CD4-positive, alpha-beta memory T cell (primary cell): ENCODE results near the gene GLP1R. TPM values are rescaled to one million over a fixed set of nuclear protein-coding genes. Genes with fewer than 3 reads are reported as not detected.

Experiments
- CTCF ChIA-PET: fragments of 350-600 bp; sonication (Branson Sonifier 250); formaldehyde crosslinking; loops from one replicate; lab custom pipeline; 2021; ENCODE audit warnings: inconsistent platforms; ENCODE audit not compliant: partially characterized antibody; lab: Charles Lee
- POLR2A ChIA-PET: fragments of 350-600 bp; sonication (Branson Sonifier 250); formaldehyde crosslinking; loops from one replicate; lab custom pipeline; 2021; ENCODE audit not compliant: partially characterized antibody; lab: Charles Lee
- DNase-seq, 5 donors: peaks; one replicate each; pipeline versions ENCODE4 v3.0.0 to v3.0.0-alpha.2; 2020 to 2022; ENCODE audit warnings: mixed read lengths in 1 of 5
- H3K27ac ChIP-seq: one replicate; pipeline ENCODE4 v1.7.0; 2013; ENCODE audit warnings: low read depth, low read length
- H3K27me3 ChIP-seq: 2 replicates; pipeline ENCODE4 v1.7.0; 2013; ENCODE audit warnings: mild to moderate bottlenecking, low read length, moderate library complexity; ENCODE audit not compliant: insufficient read depth
- H3K36me3 ChIP-seq: 2 replicates; pipeline ENCODE4 v1.7.0; 2013; ENCODE audit warnings: mild to moderate bottlenecking, low read length, moderate library complexity; ENCODE audit not compliant: insufficient read depth
- H3K4me1 ChIP-seq: 2 replicates; pipeline ENCODE4 v1.7.0; 2013; ENCODE audit warnings: mild to moderate bottlenecking, low read length, moderate library complexity; ENCODE audit not compliant: insufficient read depth
- H3K4me3 ChIP-seq, 2 donors: one replicate each; pipeline ENCODE4 v1.7.0; 2013; ENCODE audit warnings: low read length in 2 of 2, mild to moderate bottlenecking in 1 of 2
- H3K9me3 ChIP-seq, 2 donors: one replicate each; pipeline ENCODE4 v1.7.0; 2013; ENCODE audit warnings: low read length in 2 of 2, control low read depth in 1 of 2; ENCODE audit not compliant: control insufficient read depth in 1 of 2
- H3K27ac Mint-ChIP-seq, 7 donors: one replicate each; pipeline ENCODE4 v1.8.0; 2020 to 2021; ENCODE audit warnings: mixed read lengths in 7 of 7, mild to moderate bottlenecking in 6 of 7, inconsistent platforms in 3 of 7, moderate library complexity in 3 of 7
- H3K27me3 Mint-ChIP-seq, 2 donors: one replicate each; pipeline ENCODE4 v1.8.0; 2020 to 2021; ENCODE audit warnings: mixed read lengths in 2 of 2
- H3K36me3 Mint-ChIP-seq, 2 donors: one replicate each; pipeline ENCODE4 v1.8.0; 2020 to 2021; ENCODE audit warnings: mixed read lengths in 2 of 2, inconsistent platforms in 1 of 2, mild to moderate bottlenecking in 1 of 2
- H3K4me1 Mint-ChIP-seq, 4 donors: one replicate each; pipeline ENCODE4 v1.8.0; 2020 to 2021; ENCODE audit warnings: mixed read lengths in 4 of 4, mild to moderate bottlenecking in 1 of 4
- H3K4me3 Mint-ChIP-seq, 8 donors: one replicate each; pipeline ENCODE4 v1.8.0; 2020 to 2021; ENCODE audit warnings: mixed read lengths in 8 of 8, mild to moderate bottlenecking in 7 of 8, moderate library complexity in 6 of 8, inconsistent platforms in 3 of 8
- H3K9me3 Mint-ChIP-seq, 8 donors: one replicate each; pipeline ENCODE4 v1.8.0; 2020 to 2021; ENCODE audit warnings: mixed read lengths in 8 of 8, mild to moderate bottlenecking in 5 of 8, inconsistent platforms in 3 of 8, moderate library complexity in 1 of 8
- intact Hi-C: fragments of 100-400 bp; cut with micrococcal nuclease; formaldehyde crosslinking; loops from one replicate; pipeline ENCODE4 v1.15.1; 2023
- polyA plus RNA-seq, 2 donors: library from polyadenylated mRNA; unstranded; fragments of 300-500 nt; fragmentation: Illumina TruSeq; gene quantifications; one replicate each; pipeline ENCODE4 v1.2.3, GENCODE V29; 2021
- total RNA-seq, 2 experiments: library from RNA; stranded (reverse); gene quantifications; one replicate each; pipeline ENCODE4 v1.2.3, GENCODE V29; 2021

The GLP1R gene
- total and polyA plus RNA-seq, 4 experiments from 2014 or later = not detected

DNA sequence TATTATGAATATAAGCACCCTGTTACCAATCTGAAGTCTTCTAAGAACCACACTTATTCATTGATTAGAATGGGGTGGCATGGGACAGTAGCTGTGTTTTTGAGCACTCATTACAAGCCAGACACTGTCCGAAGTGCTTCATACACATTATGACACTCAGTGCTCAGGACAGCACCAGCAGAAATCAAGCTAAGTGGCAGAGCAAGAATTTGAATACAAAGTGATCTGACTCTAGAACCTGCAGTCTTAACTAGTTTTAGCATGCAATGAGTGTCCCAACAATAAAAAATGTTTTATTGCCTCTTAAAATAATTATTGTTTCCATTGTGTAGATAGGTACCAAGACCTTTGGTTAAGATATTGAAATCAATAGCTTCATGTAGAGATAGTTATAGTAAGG is 39.1 kb upstream of the GLP1R start:
- H3K27me3 Mint-ChIP-seq = peaks cover 31% of the 10 kb centered on the region in 2 donors
- no peaks in the 10 kb centered on the region for H3K4me1 Mint-ChIP-seq
- H3K9me3 ChIP-seq = no peaks in the 10 kb centered on the region
- H3K4me1 ChIP-seq = no peaks in the 10 kb centered on the region
- POLR2A ChIA-PET = no interaction called here
- no peak overlapping the region for H3K4me3 Mint-ChIP-seq
- peaks cover 0 to 2% (median 0%) of the 10 kb centered on the region in 8 donors for H3K9me3 Mint-ChIP-seq
- CTCF ChIA-PET = no interaction called here
- no peaks in the 10 kb centered on the region for H3K36me3 ChIP-seq
- H3K27ac Mint-ChIP-seq = no peak overlapping the region
- DNase-seq = no peak
- no peaks in the 10 kb centered on the region for H3K27me3 ChIP-seq
- H3K36me3 Mint-ChIP-seq = no peaks in the 10 kb centered on the region
- H3K27ac ChIP-seq = no peak overlapping the region
- intact Hi-C loops = no loop called here
- no peak overlapping the region for H3K4me3 ChIP-seq

DNA sequence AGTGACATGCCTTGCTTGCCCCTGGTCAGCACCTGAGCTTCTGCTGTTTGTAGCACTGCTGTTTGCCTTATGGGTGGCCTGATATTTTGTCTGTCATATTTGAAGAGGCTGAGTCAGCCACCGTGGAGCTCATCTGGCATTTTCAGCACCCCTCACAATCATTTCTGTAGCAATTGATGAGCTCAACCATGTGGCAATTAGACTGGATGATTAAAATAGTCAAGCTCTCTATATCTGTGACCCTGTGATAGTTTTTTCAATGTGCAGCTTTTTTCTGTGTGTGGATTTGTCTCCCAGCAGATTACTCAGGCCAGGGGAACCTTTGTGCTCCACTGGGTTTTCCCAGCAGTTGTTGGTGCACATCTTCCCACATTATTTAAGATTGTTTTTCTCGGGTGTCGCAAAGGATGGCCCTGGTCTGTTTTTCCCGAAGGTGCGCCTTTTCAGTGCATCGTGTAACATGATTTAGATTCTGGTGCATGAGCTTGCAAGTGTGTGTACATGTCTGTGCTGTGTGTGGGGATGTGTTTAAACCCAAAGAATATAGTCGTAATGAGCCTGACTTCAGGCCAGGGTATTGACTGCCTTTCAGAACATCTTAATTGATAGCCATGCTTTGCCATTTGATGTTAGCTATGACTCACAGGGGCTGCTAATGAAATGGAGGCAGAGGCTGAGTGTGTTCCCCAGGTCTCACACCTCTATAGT is 31.6 kb upstream of the GLP1R start:
- Mint-ChIP-seq H3K4me3 (no peak overlapping the region), H3K9me3 (peaks cover 0 to 5% (median 0%) of the 10 kb centered on the region in 8 donors), H3K27me3 (peaks cover 17% of the 10 kb centered on the region in 2 donors), H3K27ac (no peak overlapping the region), H3K4me1 (no peaks in the 10 kb centered on the region), H3K36me3 (no peaks in the 10 kb centered on the region)
- ChIA-PET POLR2A (no interaction called here), CTCF (interaction anchor here (0.9 to 1.0 kb wide), 2 partner anchors 12 to 144 kb away, joined by 3 read pairs; no protein-coding TSS in a partner anchor)
- Histone ChIP-seq H3K4me1 (no peaks in the 10 kb centered on the region), H3K36me3 (no peaks in the 10 kb centered on the region), H3K4me3 (no peak overlapping the region), H3K9me3 (no peaks in the 10 kb centered on the region), H3K27ac (no peak overlapping the region), H3K27me3 (no peaks in the 10 kb centered on the region)
- intact Hi-C loops = no loop called here
- no peak for DNase-seq

DNA sequence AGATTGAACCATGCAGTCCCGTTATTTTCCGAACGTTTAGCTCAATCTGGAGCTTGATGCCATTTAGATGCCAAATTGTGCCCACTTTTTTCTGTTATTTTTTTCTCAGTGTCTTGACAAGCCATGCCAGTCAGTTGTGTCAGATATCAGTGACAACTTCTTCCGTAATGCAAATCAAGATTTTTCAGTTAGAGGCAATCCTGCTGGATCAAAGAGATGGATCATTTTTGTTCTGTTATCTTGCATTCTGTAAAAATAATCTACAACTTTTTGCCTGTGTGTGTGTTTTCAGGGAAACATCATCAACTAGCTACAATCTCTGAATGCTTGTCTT is 31.1 kb upstream of the GLP1R start:
- H3K27ac Mint-ChIP-seq = no peak overlapping the region
- no peak overlapping the region for H3K4me3 Mint-ChIP-seq
- Histone ChIP-seq H3K36me3 (no peaks in the 10 kb centered on the region), H3K27me3 (no peaks in the 10 kb centered on the region), H3K4me1 (no peaks in the 10 kb centered on the region), H3K27ac (no peak overlapping the region), H3K4me3 (no peak overlapping the region), H3K9me3 (no peaks in the 10 kb centered on the region)
- no peaks in the 10 kb centered on the region for H3K4me1 Mint-ChIP-seq
- no peak for DNase-seq
- H3K36me3 Mint-ChIP-seq = no peaks in the 10 kb centered on the region
- intact Hi-C loops = no loop called here
- H3K27me3 Mint-ChIP-seq = peaks cover 12 to 15% of the 10 kb centered on the region in 2 donors
- CTCF ChIA-PET = interaction anchor here (0.9 to 1.0 kb wide), 2 partner anchors 11 to 144 kb away, joined by 3 read pairs; no protein-coding TSS in a partner anchor
- POLR2A ChIA-PET = no interaction called here
- H3K9me3 Mint-ChIP-seq = peaks cover 0 to 5% (median 0%) of the 10 kb centered on the region in 8 donors

DNA sequence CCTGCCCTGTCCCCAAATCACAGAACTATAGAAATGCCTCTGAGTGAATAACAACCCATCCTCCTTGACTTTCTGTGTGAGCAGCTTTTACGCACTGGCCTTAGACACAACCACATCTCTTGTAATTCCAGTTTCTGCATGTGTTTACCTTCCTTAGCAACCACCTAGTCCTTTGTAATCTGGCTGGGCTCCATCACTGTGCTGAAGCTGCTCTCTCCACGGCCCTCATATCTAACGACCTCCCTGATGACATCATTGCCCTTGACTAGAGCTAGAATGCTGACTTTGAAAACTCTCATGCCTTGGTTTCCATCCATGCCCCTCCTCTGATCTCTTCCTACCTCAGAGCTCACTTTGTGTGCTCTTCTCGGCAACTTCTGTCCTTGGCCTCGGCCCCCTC is 30.5 kb upstream of the GLP1R start:
- DNase-seq = no peak
- no peaks in the 10 kb centered on the region for H3K4me1 ChIP-seq
- Mint-ChIP-seq H3K27me3 (peaks cover 12 to 15% of the 10 kb centered on the region in 2 donors), H3K36me3 (no peaks in the 10 kb centered on the region), H3K9me3 (peaks cover 0 to 5% (median 0%) of the 10 kb centered on the region in 8 donors), H3K4me1 (no peaks in the 10 kb centered on the region), H3K4me3 (no peak overlapping the region), H3K27ac (no peak overlapping the region)
- H3K27ac ChIP-seq = no peak overlapping the region
- no peak overlapping the region for H3K4me3 ChIP-seq
- no peaks in the 10 kb centered on the region for H3K36me3 ChIP-seq
- ChIA-PET CTCF (interaction anchor here (1.0 kb wide), 1 partner anchor 10 kb away, joined by 3 read pairs; no protein-coding TSS in a partner anchor), POLR2A (no interaction called here)
- no peaks in the 10 kb centered on the region for H3K9me3 ChIP-seq
- H3K27me3 ChIP-seq = no peaks in the 10 kb centered on the region
- intact Hi-C loops = no loop called here

- no peak for DNase-seq
- no peak overlapping the region for H3K27ac ChIP-seq
- no peak overlapping the region for H3K27ac Mint-ChIP-seq
- no peaks in the 10 kb centered on the region for H3K4me1 ChIP-seq
- no peaks in the 10 kb centered on the region for H3K27me3 ChIP-seq
- H3K9me3 ChIP-seq = no peaks in the 10 kb centered on the region
- intact Hi-C loops = no loop called here
- peaks cover 0 to 5% (median 0%) of the 10 kb centered on the region in 8 donors for H3K9me3 Mint-ChIP-seq
- H3K36me3 ChIP-seq = no peaks in the 10 kb centered on the region
- H3K4me3 ChIP-seq = no peak overlapping the region
- H3K27me3 Mint-ChIP-seq = peaks cover 4% of the 10 kb centered on the region in 2 donors
- POLR2A ChIA-PET = no interaction called here
- H3K36me3 Mint-ChIP-seq = no peaks in the 10 kb centered on the region
- no peak overlapping the region for H3K4me3 Mint-ChIP-seq
- no peaks in the 10 kb centered on the region for H3K4me1 Mint-ChIP-seq
- CTCF ChIA-PET = no interaction called here
Observed at GRCh38 chr6:39020136-39020535, 28.4 kb upstream of the GLP1R start.

DNA sequence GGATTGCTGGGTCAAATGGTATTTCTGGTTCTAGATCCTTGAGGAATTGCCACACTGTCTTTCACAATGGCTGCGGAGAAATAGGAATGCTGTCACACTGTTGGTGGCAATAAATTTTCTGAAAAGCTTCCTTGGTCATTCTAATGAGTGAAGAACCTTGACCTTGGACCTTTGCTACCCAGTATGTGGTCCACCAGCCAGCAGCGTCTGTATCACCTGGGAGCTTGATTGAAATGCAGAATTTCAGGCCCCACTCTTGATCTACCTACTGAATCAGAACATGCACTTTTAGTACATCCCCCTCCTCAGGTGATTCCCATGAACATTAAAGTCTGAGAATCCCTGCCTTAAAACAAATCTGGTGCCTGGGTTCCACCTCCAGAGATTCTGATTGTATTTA is 27.5 kb upstream of the GLP1R start:
- H3K36me3 ChIP-seq = no peaks in the 10 kb centered on the region
- Mint-ChIP-seq H3K36me3 (no peaks in the 10 kb centered on the region), H3K4me3 (no peak overlapping the region), H3K9me3 (no peaks in the 10 kb centered on the region), H3K27ac (no peak overlapping the region), H3K4me1 (no peaks in the 10 kb centered on the region), H3K27me3 (peaks cover 1 to 2% of the 10 kb centered on the region in 2 donors)
- H3K9me3 ChIP-seq = no peaks in the 10 kb centered on the region
- POLR2A ChIA-PET = no interaction called here
- H3K4me3 ChIP-seq = no peak overlapping the region
- DNase-seq = no peak
- intact Hi-C loops = no loop called here
- no peaks in the 10 kb centered on the region for H3K27me3 ChIP-seq
- H3K27ac ChIP-seq = no peak overlapping the region
- CTCF ChIA-PET = interaction anchor here (1.8 kb wide), 1 partner anchor 10 kb away, joined by 5 read pairs; no protein-coding TSS in a partner anchor
- no peaks in the 10 kb centered on the region for H3K4me1 ChIP-seq

- no peaks in the 10 kb centered on the region for H3K4me1 ChIP-seq
- no peaks in the 10 kb centered on the region for H3K36me3 ChIP-seq
- H3K27ac ChIP-seq = no peak overlapping the region
- no peak overlapping the region for H3K4me3 ChIP-seq
- H3K4me3 Mint-ChIP-seq = no peak overlapping the region
- no peaks in the 10 kb centered on the region for H3K36me3 Mint-ChIP-seq
- no peaks in the 10 kb centered on the region for H3K9me3 ChIP-seq
- no peaks in the 10 kb centered on the region for H3K27me3 ChIP-seq
- DNase-seq = no peak
- no peaks in the 10 kb centered on the region for H3K9me3 Mint-ChIP-seq
- intact Hi-C loops = no loop called here
- POLR2A ChIA-PET = no interaction called here
- CTCF ChIA-PET = interaction anchor here (1.8 kb wide), 1 partner anchor 9 kb away, joined by 5 read pairs; no protein-coding TSS in a partner anchor
- no peak overlapping the region for H3K27ac Mint-ChIP-seq
- peaks cover 1 to 2% of the 10 kb centered on the region in 2 donors for H3K27me3 Mint-ChIP-seq
- H3K4me1 Mint-ChIP-seq = no peaks in the 10 kb centered on the region
Observed at GRCh38 chr6:39021779-39022178, 26.8 kb upstream of the GLP1R start.
